Naive thymus-derived CD4-positive, alpha-beta T cell (primary cell): ENCODE measurements around the gene SLC13A1. TPM values are rescaled to one million over a fixed set of nuclear protein-coding genes. Genes with fewer than 3 reads are reported as not detected.

Experiments used
- ATAC-seq: fragments of 150-1000 bp; cut with Tn5 transposase; 2 replicates; pipeline ENCODE4 v1.10.0; 2021; ENCODE audit warnings: mild to moderate bottlenecking, moderate library complexity
- CTCF ChIA-PET: fragments of 350-600 bp; sonication (Branson Sonifier 250); formaldehyde crosslinking; loops from one replicate; lab custom pipeline; 2021; ENCODE audit warnings: antibody characterized with exemption; lab: Charles Lee
- POLR2A ChIA-PET: fragments of 350-600 bp; sonication (Branson Sonifier 250); formaldehyde crosslinking; loops from one replicate; lab custom pipeline; 2021; ENCODE audit warnings: antibody characterized with exemption, inconsistent platforms; lab: Charles Lee
- DNase-seq, 9 donors: peaks; one replicate each; pipeline versions ENCODE4 v3.0.0 to v3.0.0-alpha.2; 2020 to 2022; ENCODE audit warnings: mixed read lengths in 1 of 9
- H3K27ac ChIP-seq: one replicate; pipeline ENCODE4 v1.7.0; 2013; ENCODE audit warnings: mild to moderate bottlenecking, low read depth, low read length, moderate library complexity
- H3K27me3 ChIP-seq, 2 donors: one replicate each; pipeline ENCODE4 v1.7.0; 2013; ENCODE audit warnings: low read length in 2 of 2, mild to moderate bottlenecking in 2 of 2, moderate library complexity in 2 of 2; ENCODE audit not compliant: control insufficient read depth in 2 of 2, insufficient read depth in 2 of 2
- H3K36me3 ChIP-seq, 3 experiments: 1 replicate in 2 of 3; 2 replicates in 1 of 3; pipeline ENCODE4 v1.7.0; 2013; ENCODE audit warnings: low read length in 3 of 3, mild to moderate bottlenecking in 3 of 3, moderate library complexity in 1 of 3; ENCODE audit not compliant: insufficient read depth in 3 of 3, control insufficient read depth in 2 of 3
- H3K4me1 ChIP-seq, 2 donors: one replicate each; pipeline ENCODE4 v1.7.0; 2013; ENCODE audit warnings: low read length in 2 of 2, mild to moderate bottlenecking in 2 of 2, moderate library complexity in 1 of 2; ENCODE audit not compliant: control insufficient read depth in 2 of 2, insufficient read depth in 2 of 2
- H3K4me3 ChIP-seq: 2 replicates; pipeline ENCODE4 v1.7.0; 2013; ENCODE audit warnings: mild to moderate bottlenecking, low read length
- H3K9me3 ChIP-seq, 3 experiments: 1 replicate in 2 of 3; 2 replicates in 1 of 3; pipeline ENCODE4 v1.7.0; 2013; ENCODE audit warnings: low read length in 3 of 3; ENCODE audit not compliant: control insufficient read depth in 2 of 3
- H3K27ac Mint-ChIP-seq, 9 donors: one replicate each; pipeline ENCODE4 v1.8.0; 2020 to 2022; ENCODE audit warnings: mixed read lengths in 9 of 9, mild to moderate bottlenecking in 8 of 9, moderate library complexity in 5 of 9, inconsistent platforms in 2 of 9
- H3K27me3 Mint-ChIP-seq, 5 donors: one replicate each; pipeline ENCODE4 v1.8.0; 2021 to 2022; ENCODE audit warnings: mixed read lengths in 5 of 5, mild to moderate bottlenecking in 1 of 5
- H3K36me3 Mint-ChIP-seq, 5 donors: one replicate each; pipeline ENCODE4 v1.8.0; 2020 to 2022; ENCODE audit warnings: mixed read lengths in 5 of 5, mild to moderate bottlenecking in 3 of 5, inconsistent platforms in 1 of 5
- H3K4me1 Mint-ChIP-seq, 7 donors: one replicate each; pipeline ENCODE4 v1.8.0; 2020 to 2022; ENCODE audit warnings: mixed read lengths in 7 of 7, mild to moderate bottlenecking in 3 of 7, inconsistent platforms in 1 of 7
- H3K4me3 Mint-ChIP-seq, 10 donors: one replicate each; pipeline ENCODE4 v1.8.0; 2020 to 2022; ENCODE audit warnings: mild to moderate bottlenecking in 10 of 10, mixed read lengths in 10 of 10, moderate library complexity in 6 of 10, inconsistent platforms in 2 of 10
- H3K9me3 Mint-ChIP-seq, 11 donors: one replicate each; pipeline ENCODE4 v1.8.0; 2020 to 2022; ENCODE audit warnings: mixed read lengths in 11 of 11, mild to moderate bottlenecking in 4 of 11, inconsistent platforms in 1 of 11, moderate library complexity in 1 of 11
- intact Hi-C, 2 donors: fragments of 100-400 bp; cut with micrococcal nuclease; formaldehyde crosslinking; loops; one replicate each; pipeline ENCODE4 v1.15.1; 2023
- polyA plus RNA-seq, 2 donors: library from polyadenylated mRNA; unstranded; fragments of 300-500 nt; fragmentation: Illumina TruSeq; gene quantifications; one replicate each; pipeline ENCODE4 v1.2.3, GENCODE V29; 2021
- total RNA-seq, 6 experiments: library from RNA in 5 of 6; stranded (reverse) in 5 of 6; gene quantifications; 1 replicate in 5 of 6; 2 replicates in 1 of 6; pipeline ENCODE4 v1.2.3 and lab custom pipeline; 2021 to 2026

The SLC13A1 gene
- total and polyA plus RNA-seq, 7 experiments from 2014 or later = not detected

DNA sequence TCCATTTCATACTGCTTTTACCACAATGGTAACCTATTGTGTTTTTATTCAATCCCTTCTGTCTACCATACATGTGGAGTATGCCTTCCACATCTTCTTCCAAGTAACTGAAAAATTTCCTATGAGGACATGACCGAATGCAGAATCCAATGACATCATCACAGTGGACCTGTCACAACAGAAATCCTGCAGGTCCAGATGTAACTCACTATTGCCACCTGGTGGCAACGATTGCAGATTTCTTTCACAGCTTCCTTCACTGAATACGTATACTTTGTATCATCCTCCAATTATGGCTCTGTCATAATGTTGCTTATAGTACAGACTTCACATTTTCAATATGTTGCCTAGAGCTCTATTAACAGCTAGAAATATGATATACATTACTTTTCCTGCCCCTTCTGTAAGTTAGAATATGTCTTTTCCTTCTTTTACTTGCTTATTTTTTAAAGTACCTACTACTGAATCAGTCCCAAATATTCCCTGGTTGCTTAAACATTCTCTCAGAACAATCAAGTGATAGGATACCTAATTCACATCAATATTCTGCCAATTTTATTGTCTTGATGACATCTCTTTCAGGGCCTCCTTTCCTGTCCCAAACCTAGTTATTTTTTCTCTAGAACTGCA is 45.4 kb downstream of the SLC13A1 start:
- POLR2A ChIA-PET = no interaction called here
- CTCF ChIA-PET = no interaction called here
- Mint-ChIP-seq H3K27me3 (no peaks in the 10 kb centered on the region), H3K27ac (no peak overlapping the region), H3K36me3 (no peaks in the 10 kb centered on the region), H3K4me3 (no peak overlapping the region), H3K4me1 (no peaks in the 10 kb centered on the region), H3K9me3 (peaks cover 0 to 10% (median 0%) of the 10 kb centered on the region in 11 donors)
- peak; percentile 36 for ATAC-seq
- no peaks in the 10 kb centered on the region for H3K36me3 ChIP-seq
- DNase-seq = peak in 2 of 9 donors; percentile 2 to 29
- H3K4me3 ChIP-seq = no peak overlapping the region
- no peaks in the 10 kb centered on the region for H3K27me3 ChIP-seq
- no peaks in the 10 kb centered on the region for H3K4me1 ChIP-seq
- intact Hi-C loops = loop anchor here (5.0 to 10.0 kb wide), 4 partner anchors 260 to 1062 kb away; no protein-coding TSS in a partner anchor
- no peak overlapping the region for H3K27ac ChIP-seq
- no peaks in the 10 kb centered on the region for H3K9me3 ChIP-seq

- peaks cover 0 to 15% (median 0%) of the 10 kb centered on the region in 11 donors for H3K9me3 Mint-ChIP-seq
- H3K27ac Mint-ChIP-seq = no peak overlapping the region
- no peaks in the 10 kb centered on the region for H3K27me3 Mint-ChIP-seq
- Histone ChIP-seq H3K4me3 (no peak overlapping the region), H3K4me1 (no peaks in the 10 kb centered on the region), H3K27me3 (no peaks in the 10 kb centered on the region), H3K9me3 (no peaks in the 10 kb centered on the region), H3K27ac (no peak overlapping the region), H3K36me3 (no peaks in the 10 kb centered on the region)
- no peaks in the 10 kb centered on the region for H3K4me1 Mint-ChIP-seq
- intact Hi-C loops = loop anchor here (5.0 to 10.0 kb wide), 4 partner anchors 257 to 1059 kb away; no protein-coding TSS in a partner anchor
- ATAC-seq = no peak
- no peak for DNase-seq
- H3K4me3 Mint-ChIP-seq = no peak overlapping the region
- ChIA-PET CTCF (no interaction called here), POLR2A (no interaction called here)
- no peaks in the 10 kb centered on the region for H3K36me3 Mint-ChIP-seq
Measured at GRCh38 chr7:123151443-123151842, 48.3 kb downstream of the SLC13A1 start.

- Histone ChIP-seq H3K27me3 (no peaks in the 10 kb centered on the region), H3K36me3 (no peaks in the 10 kb centered on the region), H3K4me3 (no peak overlapping the region), H3K9me3 (no peaks in the 10 kb centered on the region), H3K4me1 (no peaks in the 10 kb centered on the region), H3K27ac (no peak overlapping the region)
- H3K27me3 Mint-ChIP-seq = no peaks in the 10 kb centered on the region
- DNase-seq = no peak
- CTCF ChIA-PET = no interaction called here
- POLR2A ChIA-PET = no interaction called here
- ATAC-seq = no peak
- H3K4me1 Mint-ChIP-seq = no peaks in the 10 kb centered on the region
- H3K36me3 Mint-ChIP-seq = no peaks in the 10 kb centered on the region
- H3K27ac Mint-ChIP-seq = no peak overlapping the region
- intact Hi-C loops = no loop called here
- no peak overlapping the region for H3K4me3 Mint-ChIP-seq
- H3K9me3 Mint-ChIP-seq = peaks cover 0 to 15% (median 0%) of the 10 kb centered on the region in 11 donors
Measured at GRCh38 chr7:123148813-123149212, 51.0 kb downstream of the SLC13A1 start.

DNA sequence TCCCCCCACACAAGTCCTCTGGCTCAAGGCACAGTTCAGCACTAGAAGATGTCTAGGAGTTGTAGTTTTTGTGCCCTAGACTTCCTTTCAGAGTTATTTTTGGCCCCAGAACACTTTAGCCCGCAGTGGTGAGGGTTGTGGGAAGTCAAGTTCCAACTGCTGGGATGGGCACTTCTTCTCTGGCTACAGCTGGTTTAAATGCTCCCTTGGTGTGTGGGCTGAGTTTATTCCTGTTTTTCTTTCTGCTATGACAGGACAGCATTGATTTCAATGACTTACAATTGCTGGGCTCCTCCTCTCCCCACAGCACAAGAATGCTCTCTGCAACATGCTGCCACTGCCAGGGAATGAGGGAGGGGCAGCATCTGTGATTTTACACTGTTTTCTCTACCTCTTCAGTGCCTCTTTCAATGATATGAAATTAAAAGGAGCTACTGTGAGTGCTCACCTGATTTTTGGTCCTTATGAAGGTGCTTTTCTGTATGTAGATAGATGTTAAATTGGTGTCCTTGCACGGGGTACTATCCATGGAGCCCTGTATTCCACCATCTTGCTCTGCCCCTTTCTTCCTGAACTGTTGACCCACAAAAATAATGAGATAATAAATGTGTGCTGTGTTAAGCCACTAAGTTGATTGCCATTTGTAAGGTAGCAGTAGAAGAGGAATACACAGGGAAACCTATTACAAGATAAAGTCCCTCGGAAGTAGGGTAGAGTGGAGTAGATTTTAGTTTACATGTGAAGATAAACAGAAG is 56.3 kb downstream of the SLC13A1 start:
- Mint-ChIP-seq H3K9me3 (peaks cover 0 to 14% (median 0%) of the 10 kb centered on the region in 11 donors), H3K4me3 (no peak overlapping the region), H3K4me1 (no peaks in the 10 kb centered on the region), H3K27ac (no peak overlapping the region), H3K36me3 (no peaks in the 10 kb centered on the region), H3K27me3 (no peaks in the 10 kb centered on the region)
- Histone ChIP-seq H3K9me3 (no peaks in the 10 kb centered on the region), H3K4me1 (no peaks in the 10 kb centered on the region), H3K27ac (no peak overlapping the region), H3K36me3 (no peaks in the 10 kb centered on the region), H3K27me3 (no peaks in the 10 kb centered on the region), H3K4me3 (no peak overlapping the region)
- CTCF ChIA-PET = no interaction called here
- DNase-seq (no peak), ATAC-seq (no peak)
- POLR2A ChIA-PET = no interaction called here
- intact Hi-C loops = no loop called here

GRCh38 chr7:123140561-123140960 is 59.2 kb downstream of the SLC13A1 start:
- no peak overlapping the region for H3K27ac Mint-ChIP-seq
- no peak for DNase-seq
- peaks cover 0 to 19% (median 0%) of the 10 kb centered on the region in 11 donors for H3K9me3 Mint-ChIP-seq
- Histone ChIP-seq H3K4me1 (no peaks in the 10 kb centered on the region), H3K27ac (no peak overlapping the region), H3K4me3 (no peak overlapping the region), H3K27me3 (no peaks in the 10 kb centered on the region), H3K36me3 (no peaks in the 10 kb centered on the region), H3K9me3 (no peaks in the 10 kb centered on the region)
- ChIA-PET CTCF (no interaction called here), POLR2A (no interaction called here)
- no peak for ATAC-seq
- no peaks in the 10 kb centered on the region for H3K4me1 Mint-ChIP-seq
- H3K4me3 Mint-ChIP-seq = no peak overlapping the region
- no peaks in the 10 kb centered on the region for H3K27me3 Mint-ChIP-seq
- intact Hi-C loops = no loop called here
- H3K36me3 Mint-ChIP-seq = no peaks in the 10 kb centered on the region

GRCh38 chr7:123135960-123136359 is 63.8 kb downstream of the SLC13A1 start:
- intact Hi-C loops = no loop called here
- H3K36me3 Mint-ChIP-seq = no peaks in the 10 kb centered on the region
- no peaks in the 10 kb centered on the region for H3K27me3 Mint-ChIP-seq
- ATAC-seq (no peak), DNase-seq (no peak)
- no peak overlapping the region for H3K27ac ChIP-seq
- POLR2A ChIA-PET = no interaction called here
- no peaks in the 10 kb centered on the region for H3K27me3 ChIP-seq
- no peak overlapping the region for H3K27ac Mint-ChIP-seq
- H3K9me3 ChIP-seq = no peaks in the 10 kb centered on the region
- H3K9me3 Mint-ChIP-seq = peaks cover 0 to 20% (median 0%) of the 10 kb centered on the region in 11 donors
- H3K4me1 ChIP-seq = no peaks in the 10 kb centered on the region
- no peak overlapping the region for H3K4me3 ChIP-seq
- CTCF ChIA-PET = no interaction called here
- H3K36me3 ChIP-seq = no peaks in the 10 kb centered on the region
- H3K4me3 Mint-ChIP-seq = no peak overlapping the region
- H3K4me1 Mint-ChIP-seq = no peaks in the 10 kb centered on the region

GRCh38 chr7:123133924-123134323 is 65.8 kb downstream of the SLC13A1 start:
- Histone ChIP-seq H3K4me3 (no peak overlapping the region), H3K9me3 (no peaks in the 10 kb centered on the region), H3K4me1 (no peaks in the 10 kb centered on the region), H3K27me3 (no peaks in the 10 kb centered on the region), H3K27ac (no peak overlapping the region), H3K36me3 (no peaks in the 10 kb centered on the region)
- no peak overlapping the region for H3K4me3 Mint-ChIP-seq
- H3K27me3 Mint-ChIP-seq = no peaks in the 10 kb centered on the region
- H3K9me3 Mint-ChIP-seq = peaks cover 0 to 20% (median 1%) of the 10 kb centered on the region in 11 donors
- no peak overlapping the region for H3K27ac Mint-ChIP-seq
- DNase-seq (no peak), ATAC-seq (no peak)
- H3K36me3 Mint-ChIP-seq = no peaks in the 10 kb centered on the region
- intact Hi-C loops = no loop called here
- no peaks in the 10 kb centered on the region for H3K4me1 Mint-ChIP-seq
- ChIA-PET CTCF (no interaction called here), POLR2A (no interaction called here)
